Measurements from ENCODE around the gene CAMK1D.

DNA sequence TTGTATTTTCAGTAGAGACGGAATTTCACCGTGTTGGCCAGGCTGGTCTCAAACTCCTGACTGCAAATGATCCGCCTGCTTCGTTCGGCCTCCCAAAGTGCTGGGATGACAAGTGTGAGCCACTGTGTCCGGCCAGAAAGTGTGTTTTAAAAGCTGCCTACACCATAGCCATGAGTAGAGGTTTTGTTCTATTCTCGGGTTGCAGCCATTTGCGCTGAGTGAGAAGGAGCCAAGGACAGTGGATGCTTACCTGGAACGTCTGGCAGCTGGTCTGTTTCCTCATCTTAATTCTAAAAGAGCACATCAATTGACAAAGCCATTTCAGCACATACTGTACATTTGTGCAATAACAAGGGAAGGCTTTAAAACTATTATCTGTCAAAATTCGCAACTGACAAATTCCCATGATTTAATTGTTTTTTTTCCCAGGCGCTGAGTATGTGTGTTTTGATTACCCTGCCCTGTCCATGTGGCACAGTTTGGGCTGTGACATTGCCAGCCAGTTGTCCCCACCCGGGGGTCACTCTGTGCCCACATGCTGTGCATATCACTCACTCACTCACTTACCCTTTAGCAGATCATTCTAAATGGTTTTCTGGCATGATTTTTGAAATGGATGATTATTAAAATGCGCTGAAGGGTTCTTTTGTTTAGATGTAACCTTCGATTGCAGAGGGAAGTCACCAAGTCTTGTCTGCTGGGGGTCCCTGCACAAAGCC is 400.6 kb downstream of the CAMK1D start:
- TF ChIP-seq MYC (IDR thresholded peaks at IDR 0.05; ENCODE audit: low read depth, low read length) (no peak), POLR2A (IDR thresholded peaks at IDR 0.05; ENCODE audit: extremely low read depth, insufficient read length) (no peak)
- TF ChIP-seq, protein P1, sequence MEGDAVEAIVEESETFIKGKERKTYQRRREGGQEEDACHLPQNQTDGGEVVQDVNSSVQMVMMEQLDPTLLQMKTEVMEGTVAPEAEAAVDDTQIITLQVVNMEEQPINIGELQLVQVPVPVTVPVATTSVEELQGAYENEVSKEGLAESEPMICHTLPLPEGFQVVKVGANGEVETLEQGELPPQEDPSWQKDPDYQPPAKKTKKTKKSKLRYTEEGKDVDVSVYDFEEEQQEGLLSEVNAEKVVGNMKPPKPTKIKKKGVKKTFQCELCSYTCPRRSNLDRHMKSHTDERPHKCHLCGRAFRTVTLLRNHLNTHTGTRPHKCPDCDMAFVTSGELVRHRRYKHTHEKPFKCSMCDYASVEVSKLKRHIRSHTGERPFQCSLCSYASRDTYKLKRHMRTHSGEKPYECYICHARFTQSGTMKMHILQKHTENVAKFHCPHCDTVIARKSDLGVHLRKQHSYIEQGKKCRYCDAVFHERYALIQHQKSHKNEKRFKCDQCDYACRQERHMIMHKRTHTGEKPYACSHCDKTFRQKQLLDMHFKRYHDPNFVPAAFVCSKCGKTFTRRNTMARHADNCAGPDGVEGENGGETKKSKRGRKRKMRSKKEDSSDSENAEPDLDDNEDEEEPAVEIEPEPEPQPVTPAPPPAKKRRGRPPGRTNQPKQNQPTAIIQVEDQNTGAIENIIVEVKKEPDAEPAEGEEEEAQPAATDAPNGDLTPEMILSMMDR (IDR thresholded peaks at IDR 0.05; ENCODE audit: low read depth, low read length): no peak
- TF ChIP-seq, protein P2, sequence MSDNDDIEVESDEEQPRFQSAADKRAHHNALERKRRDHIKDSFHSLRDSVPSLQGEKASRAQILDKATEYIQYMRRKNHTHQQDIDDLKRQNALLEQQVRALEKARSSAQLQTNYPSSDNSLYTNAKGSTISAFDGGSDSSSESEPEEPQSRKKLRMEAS (IDR thresholded peaks at IDR 0.05; ENCODE audit: low read depth, low read length): no peak

Data from NB4 (cell line).